Measurements from ENCODE around the gene PFKL.
A peak's percentile ranks its signal among the peaks of the same experiment; 100 is the strongest.
"Not testable (repeated sequence)": the region's sequence is repeated elsewhere in the genome, so short reads cannot be mapped to it uniquely, and the experiment has no call there.

Gene PFKL

GRCh38 chr21:44327603-44327974 is 27.7 kb downstream of the PFKL start:
- DNase-seq (ENCODE audit: low read depth in 2 of 2), result no peak

DNA sequence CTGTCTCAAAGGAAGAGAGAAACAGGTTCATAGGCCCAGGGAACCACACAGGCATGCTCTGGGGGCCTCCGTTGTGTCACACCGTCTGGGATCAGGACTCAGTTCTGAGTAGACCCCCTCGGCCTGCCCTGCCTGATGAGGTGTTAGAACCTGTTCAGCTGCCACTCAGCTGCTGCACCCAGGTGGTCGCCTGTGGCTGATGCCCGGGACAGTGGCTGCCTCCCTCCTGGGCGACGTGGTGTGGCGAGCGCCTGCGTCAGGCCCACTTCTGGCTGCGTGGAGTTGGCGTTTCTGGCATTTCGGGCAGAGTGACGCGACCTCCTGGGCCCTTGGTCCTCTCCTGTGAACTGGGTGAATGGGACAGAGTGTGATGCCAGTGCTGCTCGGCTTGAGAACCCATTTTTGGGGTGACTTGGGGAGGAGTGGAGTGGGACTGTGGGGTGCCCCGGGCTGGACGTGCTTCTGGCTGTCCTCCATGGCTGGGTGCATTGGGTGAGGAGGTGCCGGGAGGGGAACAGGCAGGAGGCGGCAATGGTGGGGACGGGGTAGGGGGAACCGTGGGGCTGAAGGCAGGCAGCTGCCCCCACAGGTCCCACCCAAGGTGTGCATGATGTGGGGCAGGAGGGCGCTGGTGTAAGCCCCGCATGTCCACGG is 28.5 kb downstream of the PFKL start:
- DNase-seq (ENCODE audit: low read depth in 2 of 2), result no peak

DNA sequence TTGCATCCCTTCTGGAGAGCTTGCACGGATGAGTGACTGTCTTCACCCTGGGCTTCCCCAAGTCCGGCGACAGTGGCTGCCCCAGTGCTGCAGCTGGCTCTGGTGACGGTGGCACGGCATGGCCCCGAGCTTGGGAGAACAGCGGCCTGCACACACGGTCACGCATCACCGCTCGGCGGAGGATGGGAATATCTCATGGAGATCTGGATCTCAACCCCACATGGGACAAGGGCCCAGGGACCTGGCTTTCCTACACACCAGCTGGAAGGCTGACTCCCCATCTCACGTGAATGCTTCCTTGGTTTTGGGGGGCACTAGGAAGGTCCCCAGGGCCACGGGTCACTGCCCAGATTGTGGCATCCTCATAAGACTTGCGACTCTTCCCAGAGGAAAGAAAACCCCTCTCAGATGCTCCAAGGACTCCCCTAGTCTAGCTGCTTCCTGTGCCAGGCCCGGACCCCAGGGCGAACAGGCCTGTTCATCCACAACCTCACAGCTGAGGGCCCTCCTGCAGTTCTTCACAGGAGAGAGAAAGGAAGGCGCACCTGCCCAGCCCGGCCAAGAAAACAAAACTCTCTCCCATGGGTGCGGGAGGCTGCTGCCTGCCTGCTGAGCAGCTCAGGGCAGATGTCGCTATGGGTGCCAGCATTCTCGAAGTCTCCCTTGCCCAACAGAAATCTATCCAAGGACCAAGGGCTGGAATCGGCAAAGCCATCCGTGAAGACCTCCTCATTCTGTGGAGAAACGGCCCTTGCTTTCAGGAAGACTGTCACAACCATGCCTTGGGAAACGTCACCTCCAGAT is 29.4 kb downstream of the PFKL start:
- DNase-seq (ENCODE audit: low read depth in 2 of 2), result no peak

- no peak for DNase-seq (ENCODE audit: low read depth in 2 of 2)
These were observed 30.3 kb downstream of the PFKL start for GRCh38 chr21:44329971-44330681.

- no peak for DNase-seq (ENCODE audit: low read depth in 2 of 2)
These were observed 30.8 kb downstream of the PFKL start for GRCh38 chr21:44330698-44331097.

DNA sequence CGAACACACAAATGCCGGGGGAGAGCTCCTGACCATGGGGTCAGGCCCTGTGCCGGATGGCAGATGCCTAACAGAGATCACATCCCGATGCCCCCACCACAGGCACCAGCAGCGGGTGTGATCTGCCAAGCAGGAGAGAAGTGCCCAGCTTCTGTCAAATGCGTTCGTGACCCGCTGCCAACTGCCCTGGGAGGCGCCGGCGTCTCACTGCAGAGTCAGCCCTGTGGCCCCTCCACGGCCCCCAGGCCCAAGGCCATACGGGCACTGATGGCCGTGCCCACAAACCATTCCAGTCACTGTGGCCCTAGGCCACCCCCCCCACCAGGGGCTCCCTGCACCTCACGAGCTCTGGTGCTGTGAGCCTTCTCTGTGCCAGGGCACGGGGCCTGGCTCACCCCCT is 31.4 kb downstream of the PFKL start:
- no peak for DNase-seq (ENCODE audit: low read depth in 2 of 2)

DNA sequence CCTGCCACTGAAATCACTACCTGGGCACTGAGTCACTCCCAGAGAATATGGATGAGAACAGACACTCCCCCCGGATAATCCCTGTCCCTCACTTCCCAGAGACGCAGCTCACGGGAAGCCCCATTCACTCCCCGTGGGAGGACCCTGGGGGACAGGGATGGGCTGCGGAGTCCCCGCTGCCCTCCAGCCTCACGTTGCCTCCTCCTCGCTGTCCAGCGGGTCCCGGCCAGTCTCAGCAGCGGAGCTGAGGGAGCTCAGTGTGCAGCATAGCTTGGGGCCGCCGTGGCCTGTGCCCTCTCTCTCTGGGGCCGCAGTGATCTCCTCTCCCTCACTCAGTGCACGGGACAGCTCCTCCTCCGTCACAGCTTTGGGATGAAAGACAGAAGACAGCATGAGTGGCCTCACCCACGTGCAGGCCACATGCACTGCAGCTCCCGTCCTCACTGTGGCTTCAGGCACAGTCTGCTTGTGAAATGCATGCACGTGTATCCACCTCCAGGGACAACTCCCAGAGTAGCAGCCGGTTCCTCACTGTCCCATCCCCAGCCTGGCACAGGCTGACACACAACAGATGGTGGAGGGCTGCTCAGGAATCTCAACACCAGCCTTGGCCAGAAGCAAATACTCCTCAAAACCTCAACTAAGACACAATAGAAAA is 31.9 kb downstream of the PFKL start:
- no peak for DNase-seq (ENCODE audit: low read depth in 2 of 2)

- DNase-seq (ENCODE audit: low read depth in 2 of 2), result no peak
These were observed 32.5 kb downstream of the PFKL start for GRCh38 chr21:44332383-44332782.

DNA sequence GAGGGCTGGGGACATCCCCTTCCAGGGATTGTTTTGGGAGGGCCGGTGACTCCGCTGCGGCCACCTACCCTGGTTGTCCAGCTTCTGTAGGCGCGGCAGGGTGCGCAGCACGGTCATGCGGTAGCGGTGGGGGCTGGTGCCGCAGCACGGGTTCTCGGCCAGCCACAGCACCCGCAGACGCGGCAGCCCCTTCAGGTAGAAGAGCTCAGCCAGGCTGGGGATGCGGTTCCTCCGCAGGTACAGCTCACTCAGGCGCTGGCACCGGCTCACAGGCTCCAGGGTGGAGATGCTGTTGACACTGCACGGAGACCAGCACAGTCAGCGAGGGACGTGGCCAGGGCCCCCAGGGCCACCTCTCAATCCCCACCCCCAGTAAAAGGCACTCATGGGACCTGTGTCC is 33.1 kb downstream of the PFKL start:
- DNase-seq (ENCODE audit: low read depth in 2 of 2), result no peak

GRCh38 chr21:44333509-44334328 is 33.9 kb downstream of the PFKL start:
- DNase-seq (ENCODE audit: low read depth in 2 of 2), result no peak

DNA sequence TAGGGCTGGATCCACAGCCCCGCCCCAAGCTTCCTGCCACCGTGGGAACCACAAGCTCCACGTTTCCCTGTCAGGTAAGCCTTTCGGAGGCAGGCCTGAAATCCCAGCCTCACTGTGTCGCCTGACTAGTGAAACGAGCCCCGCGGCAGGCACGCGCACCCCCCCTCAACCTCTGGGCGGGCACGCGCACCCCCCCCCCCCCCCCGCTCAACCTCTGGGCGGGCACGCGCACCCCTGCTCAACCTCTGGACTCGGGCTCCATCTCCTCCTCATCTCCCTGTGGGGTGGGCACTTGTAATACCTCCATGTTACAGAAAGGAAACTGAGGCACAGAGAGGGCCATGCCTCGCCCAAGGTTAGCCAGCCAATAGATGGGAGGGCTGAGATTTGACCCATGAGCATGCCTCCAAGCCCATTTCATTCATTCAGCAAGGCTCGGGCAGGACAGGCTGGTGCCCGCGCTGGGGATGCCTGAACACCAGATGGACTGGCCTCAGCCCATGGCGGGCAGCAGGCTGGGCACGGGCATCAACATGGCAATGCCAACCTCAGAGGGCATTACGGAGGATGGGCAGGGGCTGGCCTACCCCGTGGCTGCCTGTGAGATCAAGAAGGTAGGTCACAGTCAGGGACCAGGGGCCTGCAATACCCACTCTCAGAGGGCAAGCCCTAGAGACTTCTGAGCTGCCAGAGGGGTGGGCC is 34.6 kb downstream of the PFKL start:
- DNase-seq (ENCODE audit: low read depth in 2 of 2), result no peak

DNA sequence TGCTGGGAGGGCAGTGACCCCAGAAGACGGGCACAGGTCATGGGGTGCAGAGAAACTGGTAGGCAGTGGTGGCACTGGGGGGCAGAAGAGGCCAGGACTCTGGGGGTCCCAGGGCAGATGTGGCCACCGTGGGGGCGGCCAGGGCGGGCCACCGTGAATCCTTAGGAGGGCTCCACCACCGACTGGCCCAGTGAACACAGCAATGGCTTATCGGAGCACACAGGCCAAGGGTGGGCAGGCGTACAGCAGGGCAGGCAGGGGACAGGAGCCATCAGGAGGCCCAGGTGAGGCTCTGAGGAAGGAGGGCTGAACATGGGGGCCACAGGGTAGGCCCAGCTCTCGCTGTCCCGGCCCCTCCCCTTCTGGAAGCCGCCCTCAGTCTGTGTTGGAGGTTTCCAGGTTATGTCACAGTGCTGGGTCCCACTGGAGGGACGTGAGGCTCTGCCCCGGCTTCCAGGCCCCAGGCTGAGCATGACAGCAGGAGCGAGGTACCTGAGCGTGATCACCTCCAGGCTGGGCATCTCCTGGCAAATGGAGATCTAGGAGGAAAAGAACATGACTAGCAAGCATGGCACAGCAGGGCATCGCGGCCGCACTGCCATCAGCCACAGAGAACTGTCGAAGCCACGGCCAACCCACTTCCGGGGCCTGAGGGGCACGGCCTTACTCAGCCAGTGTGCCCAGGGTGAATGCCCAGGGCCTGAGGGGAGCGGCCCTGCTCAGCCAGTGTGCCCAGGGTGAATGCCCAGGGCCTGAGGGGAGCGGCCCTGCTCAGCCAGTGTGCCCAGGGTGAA is 35.6 kb downstream of the PFKL start:
- no peak for DNase-seq (ENCODE audit: low read depth in 2 of 2)

DNA sequence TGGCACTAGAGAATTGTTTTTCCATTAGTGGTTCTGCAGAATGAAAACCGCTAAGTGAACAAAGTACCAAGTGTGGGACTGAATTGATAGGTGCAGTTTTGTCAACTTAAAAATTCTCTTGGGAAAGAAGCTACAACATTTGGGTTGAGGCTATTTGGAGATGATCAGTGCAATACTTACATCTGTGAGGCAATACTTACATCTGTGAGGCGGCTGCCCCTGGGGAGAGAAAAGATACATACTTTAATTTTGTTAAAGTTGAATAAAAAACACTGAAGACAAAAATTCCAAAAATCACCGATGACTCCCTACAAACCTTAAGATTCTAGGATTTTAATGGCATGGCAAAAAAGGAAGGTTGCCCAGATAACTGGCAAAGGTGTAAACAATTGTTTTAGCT is 37.6 kb downstream of the PFKL start:
- no peak for DNase-seq (ENCODE audit: low read depth in 2 of 2)

- DNase-seq (ENCODE audit: low read depth in 2 of 2), result no peak
These were observed 38.4 kb downstream of the PFKL start for GRCh38 chr21:44337941-44338895.

DNA sequence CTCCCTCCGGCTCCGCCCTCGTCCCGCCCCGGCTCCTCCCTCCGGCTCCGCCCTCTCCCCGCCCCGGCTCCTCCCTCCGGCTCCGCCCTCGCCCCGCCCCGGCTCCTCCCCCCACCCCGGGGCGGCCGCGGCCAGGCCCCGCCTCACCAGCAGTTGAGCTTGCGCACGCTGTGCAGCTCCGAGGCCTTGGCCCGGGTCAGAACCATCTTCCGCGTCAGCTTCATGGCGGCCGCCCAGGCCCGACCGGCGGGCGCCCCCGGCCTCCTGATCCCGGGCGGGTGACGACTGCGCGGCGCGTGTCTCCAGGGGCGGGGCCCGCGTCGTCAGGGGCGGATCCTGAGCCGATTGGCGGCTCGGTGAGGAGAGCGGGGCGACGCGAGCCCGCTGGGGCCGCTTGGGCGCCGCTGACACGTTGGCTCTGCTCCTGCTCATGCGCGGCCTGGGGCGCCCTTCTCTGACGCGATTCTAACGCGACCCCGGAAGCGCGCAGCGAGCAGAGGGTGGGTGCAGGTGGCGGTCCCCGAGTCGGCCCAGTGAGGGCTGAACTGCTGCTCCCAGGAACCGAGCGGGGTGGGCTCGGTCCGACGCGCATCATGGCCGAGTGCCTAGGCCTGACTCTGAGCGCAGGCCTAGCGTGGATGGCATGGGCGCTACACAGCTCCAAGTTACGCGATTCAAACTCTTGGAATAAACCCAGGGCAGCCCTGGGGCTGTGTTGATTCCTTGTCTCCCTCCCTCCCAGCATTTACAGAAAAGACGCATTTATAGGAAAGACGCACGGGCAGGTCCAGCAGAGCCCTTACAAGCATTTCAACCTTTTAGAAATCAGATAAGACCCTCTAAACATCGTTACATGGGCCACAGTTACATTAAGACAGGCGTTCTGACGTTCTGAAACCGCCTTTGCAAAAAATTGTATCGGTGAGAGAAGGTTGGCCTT is 39.4 kb downstream of the PFKL start, which contains the start of gene CFAP410:
CFAP410 (minus strand) TSS at position 420 of the 940 bp plus-strand sequence; CDS start at position 224, 196 bp downstream.
- peak; percentile 88 to 93 for DNase-seq (ENCODE audit: low read depth in 2 of 2)

DNA sequence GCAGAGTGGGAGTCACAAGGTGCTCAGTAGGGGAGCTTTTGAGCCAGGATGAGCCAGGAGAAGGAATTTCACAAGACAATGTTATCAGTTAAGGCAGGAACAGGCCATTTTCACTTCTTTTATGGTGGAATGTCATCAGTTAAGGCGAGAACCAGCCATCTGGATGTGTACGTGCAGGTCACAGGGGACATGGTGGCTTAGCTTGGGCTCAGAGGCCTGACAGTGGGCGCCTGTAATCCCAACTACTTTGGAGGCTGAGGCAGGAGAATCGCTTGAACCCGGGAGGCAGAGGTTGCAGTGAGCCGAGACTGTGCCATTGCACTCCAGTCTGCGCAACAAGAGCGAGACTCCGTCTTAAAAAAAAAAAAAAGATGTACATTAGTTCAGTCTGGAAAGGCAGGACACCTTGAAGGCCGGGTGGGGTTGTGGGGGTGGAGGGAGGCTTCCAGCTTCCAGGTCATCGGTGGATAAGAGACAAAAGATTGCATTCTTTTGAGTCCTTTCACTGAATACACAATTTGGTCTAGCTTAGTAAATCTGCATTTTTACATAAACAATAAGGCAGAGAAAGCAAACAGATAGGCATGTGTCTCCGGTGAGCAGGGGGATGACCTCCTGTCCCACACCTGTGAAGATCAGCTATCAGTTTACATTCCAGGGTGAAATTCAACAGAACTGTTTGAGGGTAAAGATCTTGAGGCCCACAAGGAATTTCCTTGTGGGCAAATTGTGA is 42.0 kb downstream of the PFKL start:
- not testable (repeated sequence) for DNase-seq (ENCODE audit: low read depth in 2 of 2)

DNA sequence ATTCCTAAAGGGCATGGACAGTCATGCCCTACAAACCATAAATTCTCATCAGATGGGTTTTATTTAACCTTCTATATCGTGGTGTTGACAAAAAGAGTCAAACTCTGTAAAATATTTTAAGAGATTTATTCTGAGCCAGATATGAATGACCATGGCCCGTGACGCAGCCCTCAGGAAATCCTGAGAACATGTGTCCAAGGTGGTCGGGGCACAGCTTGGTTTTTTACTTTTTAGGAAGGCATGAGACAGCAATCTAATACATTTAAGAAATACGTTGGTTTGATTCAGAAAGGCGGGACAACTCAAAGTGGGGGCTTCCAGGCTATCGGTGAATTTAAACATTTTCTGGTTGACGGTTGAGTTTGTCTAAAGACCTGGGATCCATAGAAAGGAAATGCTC is 43.1 kb downstream of the PFKL start:
- DNase-seq (ENCODE audit: low read depth in 2 of 2), result not testable (repeated sequence)
